ENCODE data around the gene CTIF.

The CTIF gene

DNA sequence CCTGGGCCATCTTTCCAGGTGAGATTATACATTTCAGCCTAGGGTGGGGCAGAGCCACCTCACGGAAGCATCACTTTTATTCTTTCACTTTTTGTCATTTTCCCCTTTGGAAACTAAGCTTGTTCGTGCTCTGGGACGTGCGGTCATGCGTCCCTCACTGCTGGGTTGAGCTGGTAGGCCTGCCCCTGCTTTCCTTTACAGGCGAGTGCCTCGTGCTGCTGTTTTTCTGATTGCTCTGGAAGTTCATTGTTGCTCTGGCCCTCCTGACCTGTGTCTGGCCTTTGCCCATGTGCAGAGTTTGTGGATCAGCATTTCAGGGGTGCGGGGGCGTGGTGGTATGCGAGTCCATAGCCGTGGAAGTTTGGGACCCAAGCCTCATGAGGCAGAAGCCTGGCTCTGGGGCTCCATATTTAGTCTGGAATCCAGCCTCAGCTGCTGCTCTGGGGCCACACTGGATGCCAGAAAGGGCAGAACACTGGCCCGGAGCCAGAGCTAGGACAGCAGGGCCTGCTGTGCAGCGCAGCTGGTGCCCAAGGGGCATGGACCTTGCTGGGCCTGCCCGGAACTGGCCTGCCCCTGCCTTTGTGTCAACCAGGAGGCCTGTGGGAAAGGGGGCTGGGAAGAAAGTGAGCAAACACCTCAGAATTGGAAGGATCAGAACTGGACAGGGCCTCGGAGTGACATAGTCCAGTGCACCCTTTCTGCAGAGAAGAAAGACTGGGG is 51.1 kb downstream of the CTIF start:
- Histone ChIP-seq H3K27me3 (ENCODE audit: insufficient read depth, poor library complexity, severe bottlenecking) (no peaks in the 10 kb centered on the region), H3K4me1 (ENCODE audit: insufficient read depth, poor library complexity, severe bottlenecking) (no peaks in the 10 kb centered on the region), H3K36me3 (ENCODE audit: low read depth) (peaks cover under 1% of the 10 kb centered on the region; the same call in 1 of the 2 replicates), H3K4me3 (ENCODE audit: severe bottlenecking) (no peak overlapping the region), H3K9me3 (ENCODE audit: severe bottlenecking) (no peaks in the 10 kb centered on the region), H3K27ac (ENCODE audit: poor library complexity, severe bottlenecking) (no peak overlapping the region)
- TF ChIP-seq, protein P1, sequence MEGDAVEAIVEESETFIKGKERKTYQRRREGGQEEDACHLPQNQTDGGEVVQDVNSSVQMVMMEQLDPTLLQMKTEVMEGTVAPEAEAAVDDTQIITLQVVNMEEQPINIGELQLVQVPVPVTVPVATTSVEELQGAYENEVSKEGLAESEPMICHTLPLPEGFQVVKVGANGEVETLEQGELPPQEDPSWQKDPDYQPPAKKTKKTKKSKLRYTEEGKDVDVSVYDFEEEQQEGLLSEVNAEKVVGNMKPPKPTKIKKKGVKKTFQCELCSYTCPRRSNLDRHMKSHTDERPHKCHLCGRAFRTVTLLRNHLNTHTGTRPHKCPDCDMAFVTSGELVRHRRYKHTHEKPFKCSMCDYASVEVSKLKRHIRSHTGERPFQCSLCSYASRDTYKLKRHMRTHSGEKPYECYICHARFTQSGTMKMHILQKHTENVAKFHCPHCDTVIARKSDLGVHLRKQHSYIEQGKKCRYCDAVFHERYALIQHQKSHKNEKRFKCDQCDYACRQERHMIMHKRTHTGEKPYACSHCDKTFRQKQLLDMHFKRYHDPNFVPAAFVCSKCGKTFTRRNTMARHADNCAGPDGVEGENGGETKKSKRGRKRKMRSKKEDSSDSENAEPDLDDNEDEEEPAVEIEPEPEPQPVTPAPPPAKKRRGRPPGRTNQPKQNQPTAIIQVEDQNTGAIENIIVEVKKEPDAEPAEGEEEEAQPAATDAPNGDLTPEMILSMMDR (IDR thresholded peaks at IDR 0.05; ENCODE audit: poor library complexity, severe bottlenecking): no peak
- DNase-seq (ENCODE audit: low spot score) (no peak), ATAC-seq (ENCODE audit: low read depth) (no peak)

DNA sequence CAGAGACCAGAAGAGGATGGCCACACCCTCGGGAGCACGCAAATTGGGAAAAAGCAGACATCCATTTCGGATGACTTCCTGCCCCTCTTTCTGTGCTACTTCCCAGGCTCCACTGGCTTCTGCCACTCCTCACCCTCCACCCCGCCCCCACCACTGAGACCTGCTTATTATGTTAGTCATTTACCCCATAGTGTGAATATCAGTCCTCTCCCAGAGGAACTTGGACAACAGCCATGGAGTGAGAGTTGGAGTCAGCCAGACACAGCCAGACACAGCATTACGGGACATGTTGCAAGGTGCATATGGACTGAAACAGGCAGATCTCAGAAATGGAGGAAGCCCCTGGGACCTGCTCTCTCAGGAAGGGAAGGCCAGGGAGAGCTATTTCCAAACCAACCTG is 51.8 kb downstream of the CTIF start:
- Histone ChIP-seq H3K36me3 (ENCODE audit: low read depth) (peaks cover 8% of the 10 kb centered on the region; the same call in 1 of the 2 replicates), H3K4me3 (ENCODE audit: severe bottlenecking) (no peak overlapping the region), H3K9me3 (ENCODE audit: severe bottlenecking) (no peaks in the 10 kb centered on the region), H3K4me1 (ENCODE audit: insufficient read depth, poor library complexity, severe bottlenecking) (no peaks in the 10 kb centered on the region), H3K27ac (ENCODE audit: poor library complexity, severe bottlenecking) (no peak overlapping the region), H3K27me3 (ENCODE audit: insufficient read depth, poor library complexity, severe bottlenecking) (no peaks in the 10 kb centered on the region)
- ATAC-seq (ENCODE audit: low read depth) (no peak), DNase-seq (ENCODE audit: low spot score) (no peak)
- TF ChIP-seq, protein P1 (IDR thresholded peaks at IDR 0.05; ENCODE audit: poor library complexity, severe bottlenecking): no peak

DNA sequence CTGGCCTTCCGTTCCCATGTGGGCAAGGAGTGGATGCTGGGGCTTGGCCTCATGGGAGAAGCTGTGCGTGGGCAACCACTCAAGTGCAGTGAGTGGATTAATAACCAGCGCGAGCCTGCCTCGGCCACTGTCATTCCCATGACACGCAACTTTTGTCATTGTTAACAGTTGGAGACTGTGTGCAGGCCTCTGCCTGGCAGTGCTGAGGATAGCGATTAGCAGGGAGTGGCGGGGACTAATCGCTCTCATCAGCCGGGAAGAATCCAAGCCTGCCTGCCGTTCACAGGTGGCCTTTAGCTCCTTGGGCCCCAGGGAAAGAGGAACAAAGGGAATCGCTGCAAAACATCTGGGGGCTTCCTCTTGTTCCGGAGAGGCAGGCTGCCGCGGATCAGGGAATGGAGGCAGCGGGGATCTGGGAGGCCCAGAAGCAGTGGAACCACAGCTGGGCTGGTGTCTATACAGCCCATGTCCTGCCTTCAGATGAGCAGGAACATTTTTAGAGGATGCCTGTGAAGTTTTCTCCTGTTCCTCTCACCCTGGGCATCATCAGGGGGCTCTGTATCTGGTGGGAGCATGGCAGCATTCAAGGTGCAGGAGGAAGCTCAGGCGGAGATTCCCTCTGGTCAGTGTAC is 53.8 kb downstream of the CTIF start:
- no peak overlapping the region for H3K27ac ChIP-seq (ENCODE audit: poor library complexity, severe bottlenecking)
- no peak overlapping the region for H3K4me3 ChIP-seq (ENCODE audit: severe bottlenecking)
- H3K27me3 ChIP-seq (ENCODE audit: insufficient read depth, poor library complexity, severe bottlenecking): no peaks in the 10 kb centered on the region
- H3K4me1 ChIP-seq (ENCODE audit: insufficient read depth, poor library complexity, severe bottlenecking): peaks cover 5% of the 10 kb centered on the region
- ATAC-seq (ENCODE audit: low read depth) (no peak), DNase-seq (ENCODE audit: low spot score) (no peak)
- H3K9me3 ChIP-seq (ENCODE audit: severe bottlenecking): no peaks in the 10 kb centered on the region
- peaks cover 9% of the 10 kb centered on the region; the same call in 1 of the 2 replicates for H3K36me3 ChIP-seq (ENCODE audit: low read depth)
- TF ChIP-seq, protein P1 (IDR thresholded peaks at IDR 0.05; ENCODE audit: poor library complexity, severe bottlenecking): no peak

DNA sequence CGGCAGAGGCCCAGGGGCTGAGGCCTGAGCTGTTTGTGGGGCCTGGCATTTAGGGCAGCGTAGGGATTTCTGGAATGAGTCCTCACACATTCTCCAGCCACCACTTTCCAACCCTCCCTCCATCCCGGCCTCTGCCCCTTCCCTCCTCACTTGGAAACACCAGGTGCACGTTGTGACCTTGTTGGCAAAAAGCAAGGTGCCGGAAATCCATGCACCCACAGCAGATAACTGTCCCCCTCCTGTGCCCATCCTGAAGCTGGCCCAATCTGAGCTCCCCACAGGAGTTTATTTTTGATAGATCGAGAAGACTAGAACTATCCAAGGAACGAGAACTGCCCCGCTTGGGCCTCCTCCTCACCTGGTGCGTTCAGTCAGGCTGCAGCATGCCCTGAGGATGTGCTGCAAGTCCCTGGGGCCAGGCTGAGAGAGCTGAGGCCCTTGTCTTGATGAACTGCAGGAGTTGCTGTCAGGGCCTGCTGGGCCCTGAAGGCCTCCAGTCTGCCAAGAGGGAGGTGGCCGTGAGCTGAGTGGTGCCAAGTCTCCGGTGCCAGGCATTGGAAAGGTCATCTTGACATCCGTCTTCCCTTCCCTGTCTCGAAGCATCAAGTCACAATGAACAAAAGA is 55.8 kb downstream of the CTIF start:
- ATAC-seq (ENCODE audit: low read depth) (no peak), DNase-seq (ENCODE audit: low spot score) (no peak)
- Histone ChIP-seq H3K27me3 (ENCODE audit: insufficient read depth, poor library complexity, severe bottlenecking) (no peaks in the 10 kb centered on the region), H3K9me3 (ENCODE audit: severe bottlenecking) (no peaks in the 10 kb centered on the region), H3K4me1 (ENCODE audit: insufficient read depth, poor library complexity, severe bottlenecking) (peaks cover 5% of the 10 kb centered on the region), H3K36me3 (ENCODE audit: low read depth) (peaks cover 9% of the 10 kb centered on the region; the same call in 1 of the 2 replicates), H3K4me3 (ENCODE audit: severe bottlenecking) (no peak overlapping the region), H3K27ac (ENCODE audit: poor library complexity, severe bottlenecking) (no peak overlapping the region)
- TF ChIP-seq, protein P1 (IDR thresholded peaks at IDR 0.05; ENCODE audit: poor library complexity, severe bottlenecking): no peak
